ENCODE measurements around the gene CHTF8.
A peak's percentile ranks its signal among the peaks of the same experiment; 100 is the strongest.

CHTF8 gene

DNA sequence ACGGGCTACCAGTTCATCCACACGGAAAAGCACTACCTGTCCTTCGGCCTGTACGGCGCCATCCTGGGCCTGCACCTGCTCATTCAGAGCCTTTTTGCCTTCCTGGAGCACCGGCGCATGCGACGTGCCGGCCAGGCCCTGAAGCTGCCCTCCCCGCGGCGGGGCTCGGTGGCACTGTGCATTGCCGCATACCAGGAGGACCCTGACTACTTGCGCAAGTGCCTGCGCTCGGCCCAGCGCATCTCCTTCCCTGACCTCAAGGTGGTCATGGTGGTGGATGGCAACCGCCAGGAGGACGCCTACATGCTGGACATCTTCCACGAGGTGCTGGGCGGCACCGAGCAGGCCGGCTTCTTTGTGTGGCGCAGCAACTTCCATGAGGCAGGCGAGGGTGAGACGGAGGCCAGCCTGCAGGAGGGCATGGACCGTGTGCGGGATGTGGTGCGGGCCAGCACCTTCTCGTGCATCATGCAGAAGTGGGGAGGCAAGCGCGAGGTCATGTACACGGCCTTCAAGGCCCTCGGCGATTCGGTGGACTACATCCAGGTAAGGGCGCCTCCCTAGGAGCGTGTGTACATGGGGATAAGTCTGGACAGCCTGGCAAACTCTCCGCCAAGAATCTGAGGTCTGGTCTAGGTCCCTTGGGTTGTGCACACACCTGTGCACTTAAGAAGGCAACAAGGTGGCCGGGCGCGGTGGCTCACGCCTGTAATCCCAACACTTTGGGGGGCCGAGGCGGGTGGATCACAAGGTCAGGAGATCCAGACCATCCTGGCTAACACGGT lies 22.7 kb downstream of the CHTF8 start:
- no peak for DNase-seq (ENCODE audit: low spot score)
- in situ Hi-C loops (cut with MboI; ENCODE audit: low sequenced_read_pairs, unreplicated experiment) = loop anchor here (10.0 to 25.0 kb wide), 2 partner anchors 247 to 405 kb away; no protein-coding TSS in a partner anchor
- TF ChIP-seq, protein P1, sequence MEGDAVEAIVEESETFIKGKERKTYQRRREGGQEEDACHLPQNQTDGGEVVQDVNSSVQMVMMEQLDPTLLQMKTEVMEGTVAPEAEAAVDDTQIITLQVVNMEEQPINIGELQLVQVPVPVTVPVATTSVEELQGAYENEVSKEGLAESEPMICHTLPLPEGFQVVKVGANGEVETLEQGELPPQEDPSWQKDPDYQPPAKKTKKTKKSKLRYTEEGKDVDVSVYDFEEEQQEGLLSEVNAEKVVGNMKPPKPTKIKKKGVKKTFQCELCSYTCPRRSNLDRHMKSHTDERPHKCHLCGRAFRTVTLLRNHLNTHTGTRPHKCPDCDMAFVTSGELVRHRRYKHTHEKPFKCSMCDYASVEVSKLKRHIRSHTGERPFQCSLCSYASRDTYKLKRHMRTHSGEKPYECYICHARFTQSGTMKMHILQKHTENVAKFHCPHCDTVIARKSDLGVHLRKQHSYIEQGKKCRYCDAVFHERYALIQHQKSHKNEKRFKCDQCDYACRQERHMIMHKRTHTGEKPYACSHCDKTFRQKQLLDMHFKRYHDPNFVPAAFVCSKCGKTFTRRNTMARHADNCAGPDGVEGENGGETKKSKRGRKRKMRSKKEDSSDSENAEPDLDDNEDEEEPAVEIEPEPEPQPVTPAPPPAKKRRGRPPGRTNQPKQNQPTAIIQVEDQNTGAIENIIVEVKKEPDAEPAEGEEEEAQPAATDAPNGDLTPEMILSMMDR (IDR thresholded peaks at IDR 0.05; ENCODE audit: borderline replicate concordance, control extremely low read depth, extremely low read depth, insufficient read depth, missing control alignments) = no peak

DNA sequence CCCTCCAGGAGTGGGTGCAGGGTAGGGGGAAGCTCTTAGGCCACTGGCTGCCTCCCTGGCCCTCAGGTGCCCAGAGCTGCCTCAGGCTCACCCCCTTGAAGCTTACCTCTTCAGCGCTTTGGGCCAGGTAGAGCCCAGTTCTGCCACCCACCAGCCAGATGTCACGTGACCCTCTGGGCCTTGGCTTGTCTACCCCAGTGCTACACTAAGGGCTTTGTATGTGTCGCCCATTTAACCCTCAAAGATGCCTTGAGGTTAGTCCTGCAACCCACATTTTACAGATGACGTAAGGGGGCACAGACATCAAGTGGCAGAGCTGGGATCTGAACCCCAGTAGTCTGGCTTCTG lies 23.5 kb downstream of the CHTF8 start:
- in situ Hi-C loops (cut with MboI; ENCODE audit: low sequenced_read_pairs, unreplicated experiment) = loop anchor here (25.0 kb wide), 1 partner anchor 247 kb away; no protein-coding TSS in a partner anchor
- DNase-seq (ENCODE audit: low spot score) = no peak
- TF ChIP-seq, protein P1 (IDR thresholded peaks at IDR 0.05; ENCODE audit: borderline replicate concordance, control extremely low read depth, extremely low read depth, insufficient read depth, missing control alignments) = no peak

DNA sequence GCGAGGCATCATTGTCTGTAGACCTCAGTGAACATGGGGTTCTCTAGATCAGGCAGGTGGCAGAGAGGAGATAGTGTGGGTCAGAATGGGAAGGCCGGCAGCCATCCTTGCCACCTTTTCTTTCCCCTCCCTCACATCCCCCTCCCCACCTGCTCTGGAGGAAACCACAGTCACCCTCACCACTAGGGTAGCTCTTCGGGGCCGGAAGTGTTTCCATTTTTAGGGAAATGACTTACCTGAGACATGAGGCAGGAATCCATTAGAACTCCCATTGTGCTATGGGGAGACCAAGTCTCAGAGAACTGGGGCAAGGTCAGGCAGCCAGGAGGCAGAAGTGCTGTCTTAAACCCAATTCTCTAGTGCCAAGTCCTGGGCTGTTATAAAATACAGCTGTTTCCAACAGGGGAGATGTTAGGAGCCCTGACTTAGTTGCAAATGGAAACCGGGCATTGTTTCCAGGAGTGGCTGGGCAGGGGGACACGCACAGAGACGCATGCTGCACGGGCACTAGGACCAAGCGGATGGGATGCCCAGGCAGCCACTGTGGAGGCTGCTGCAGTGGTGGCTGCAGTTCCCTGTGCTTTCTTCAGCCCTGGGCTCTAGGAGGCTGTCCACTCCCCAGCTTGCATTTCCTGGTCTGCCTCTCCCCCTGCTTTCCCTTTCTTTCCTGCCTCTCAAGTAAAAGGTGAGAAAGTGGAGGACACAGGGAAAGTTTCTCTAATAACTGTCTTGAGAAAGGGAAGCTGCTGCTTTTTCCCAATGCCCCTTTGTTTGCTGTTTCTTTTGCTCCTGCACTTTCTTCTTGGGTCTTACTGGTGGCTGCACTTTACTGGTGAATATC lies 24.1 kb downstream of the CHTF8 start:
- in situ Hi-C loops (cut with MboI; ENCODE audit: low sequenced_read_pairs, unreplicated experiment) = loop anchor here (25.0 kb wide), 1 partner anchor 246 kb away; no protein-coding TSS in a partner anchor
- TF ChIP-seq, protein P1 (IDR thresholded peaks at IDR 0.05; ENCODE audit: borderline replicate concordance, control extremely low read depth, extremely low read depth, insufficient read depth, missing control alignments) = no peak
- no peak for DNase-seq (ENCODE audit: low spot score)

DNA sequence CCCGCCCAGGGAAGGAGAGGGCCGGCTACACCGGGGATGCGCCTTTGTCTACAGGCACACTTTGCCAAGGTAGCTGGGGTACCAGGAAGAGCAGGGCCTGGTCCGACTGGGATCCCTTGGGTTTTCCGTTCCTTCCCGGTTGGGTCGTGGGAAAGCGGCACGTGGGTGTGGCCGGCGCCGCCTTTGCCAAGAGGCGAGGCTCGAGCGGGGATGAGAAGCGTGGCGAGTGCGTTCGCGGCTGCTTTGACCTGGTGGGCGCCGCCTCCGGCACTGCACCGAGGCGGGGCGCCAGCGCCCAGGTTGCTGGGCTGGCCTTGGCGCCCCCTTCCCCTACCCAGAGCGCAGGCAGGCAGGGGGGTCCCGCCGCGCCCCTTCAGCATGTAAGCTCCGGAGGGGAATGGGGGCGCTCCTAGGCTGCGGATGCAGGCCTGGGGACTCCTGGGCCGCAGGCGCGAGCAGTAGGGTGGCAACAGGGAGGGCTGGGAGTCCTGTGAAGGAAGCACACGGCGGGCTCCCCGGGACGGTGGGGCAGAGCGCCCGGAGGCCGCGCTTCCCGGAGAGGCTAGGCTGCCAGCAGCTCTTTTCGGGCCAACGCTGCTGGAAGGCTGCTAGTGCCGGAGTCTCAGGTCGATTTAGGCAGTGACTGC lies 24.9 kb downstream of the CHTF8 start:
- DNase-seq (ENCODE audit: low spot score) = no peak
- in situ Hi-C loops (cut with MboI; ENCODE audit: low sequenced_read_pairs, unreplicated experiment) = loop anchor here (25.0 kb wide), 1 partner anchor 245 kb away; no protein-coding TSS in a partner anchor
- TF ChIP-seq, protein P1 (IDR thresholded peaks at IDR 0.05; ENCODE audit: borderline replicate concordance, control extremely low read depth, extremely low read depth, insufficient read depth, missing control alignments) = no peak

DNA sequence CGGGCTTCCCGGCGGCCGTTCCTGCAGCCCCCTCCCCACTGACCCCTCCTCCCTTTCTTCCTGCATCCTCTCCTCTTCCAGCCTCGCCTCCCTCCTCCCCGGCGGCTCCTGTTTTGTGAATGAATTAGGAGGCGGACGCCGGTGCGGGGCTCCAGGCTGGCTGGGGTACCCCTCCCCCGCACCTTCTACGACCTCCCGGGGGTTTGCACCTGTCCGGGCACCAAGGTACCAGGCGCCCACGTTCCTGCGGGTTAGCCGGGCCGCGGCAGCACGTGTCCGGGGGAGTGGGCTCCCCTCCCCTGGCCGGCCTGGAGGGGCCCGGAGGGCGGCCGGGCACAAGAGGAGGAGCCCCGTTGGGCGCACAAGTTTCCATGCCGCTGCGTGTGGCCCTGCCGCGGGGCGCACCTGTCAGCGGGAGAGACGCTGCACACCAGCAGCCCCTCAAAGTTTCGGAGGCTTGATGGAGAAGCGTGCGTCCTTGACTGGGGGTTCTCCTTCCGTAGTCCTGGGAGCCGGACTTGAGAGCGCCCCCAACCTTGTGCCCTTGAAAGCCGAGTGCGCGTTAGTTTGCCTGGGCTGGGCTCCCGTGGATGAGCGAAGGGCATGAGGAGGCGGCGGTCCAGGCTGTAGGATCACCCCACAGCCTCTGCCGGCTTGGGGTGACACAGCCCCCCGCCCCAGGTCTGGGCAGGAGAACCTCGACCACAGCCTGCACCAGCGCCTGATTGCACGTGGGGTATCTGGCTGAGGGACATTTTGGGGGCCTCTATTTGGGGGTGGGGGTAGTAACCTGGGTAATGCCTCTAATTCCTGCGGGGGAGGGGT lies 25.7 kb downstream of the CHTF8 start:
- TF ChIP-seq, protein P1 (IDR thresholded peaks at IDR 0.05; ENCODE audit: borderline replicate concordance, control extremely low read depth, extremely low read depth, insufficient read depth, missing control alignments) = no peak
- DNase-seq (ENCODE audit: low spot score) = peak; percentile 65
- in situ Hi-C loops (cut with MboI; ENCODE audit: low sequenced_read_pairs, unreplicated experiment) = loop anchor here (25.0 kb wide), 1 partner anchor 244 kb away; no protein-coding TSS in a partner anchor

Measured in GM13976 (cell line).